OCI-LY1 (cell line): Measurements from ENCODE around the gene SMIM1.

Experiments used
- CTCF ChIP-seq: fragments of 200-600 bp; sonication (generic), shearing (Covaris generic); IDR thresholded peaks from 2 replicates; pipeline ENCODE4 v1.5.1; 2017; ENCODE audit warnings: mild to moderate bottlenecking, antibody characterized with exemption, low read length, moderate library complexity, mixed read lengths
- EZH2 ChIP-seq: fragments of 200-600 bp; sonication (generic), shearing (Covaris generic); IDR thresholded peaks from 2 replicates; pipeline ENCODE4 v1.8.0; 2017; ENCODE audit warnings: borderline replicate concordance, mixed run types, mild to moderate bottlenecking, antibody characterized with exemption, low read length, moderate library complexity, mixed read lengths

GRCh38 chr1:3783651-3784474, 11.3 kb downstream of the SMIM1 start:
- TF ChIP-seq EZH2: no peak
- no peak for TF ChIP-seq CTCF
